ENCODE measurements around the gene AMPH. TPM values are rescaled to one million over a fixed set of nuclear protein-coding genes. Genes with fewer than 3 reads are reported as not detected.

AMPH gene
- total and polyA plus RNA-seq, 9 of the 15 experiments (the other 6 are each of a cell fraction or from before 2014, with no cell fraction given) = 0.03 to 0.35 TPM; not detected in 7

DNA sequence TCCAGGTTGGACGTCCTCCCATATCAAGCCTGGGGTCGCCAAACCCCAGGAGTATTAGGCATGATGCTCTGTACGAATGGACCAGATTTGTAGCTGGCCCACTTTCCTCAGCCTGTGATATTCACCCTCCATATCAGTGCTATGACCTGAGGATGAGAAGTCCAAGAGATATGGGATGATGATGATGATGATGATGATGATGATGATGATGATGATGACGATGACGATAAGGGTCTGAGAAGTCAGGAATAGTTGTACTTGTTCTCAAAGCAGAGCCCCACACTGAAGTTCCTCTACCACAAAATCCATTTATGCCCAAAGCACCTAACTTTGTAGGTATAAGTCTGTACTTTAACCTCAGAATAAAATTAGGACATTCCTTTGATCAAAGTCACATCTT, 50.7 kb downstream of the AMPH start:
- Histone ChIP-seq H3K9ac (ENCODE audit: insufficient read depth in 1 of 2, low read depth in 2 of 2, low read length in 2 of 2) (no peak overlapping the region), H3K27me3 (ENCODE audit: control insufficient read depth in 2 of 2, insufficient read depth in 2 of 2, low read length in 2 of 2) (no peaks in the 10 kb centered on the region; a peak in 2 of 5 replicates), H3K27ac (ENCODE audit: extremely low read depth, low read depth, low read length) (no peak overlapping the region), H3K4me2 (ENCODE audit: insufficient read depth, low read length) (no peak overlapping the region), H3K4me3 (no peak overlapping the region), H3K9me3 (replicated peaks; ENCODE audit: control insufficient read depth, insufficient read depth, low read depth, low read length) (no peaks in the 10 kb centered on the region), H3K36me3 (ENCODE audit: control insufficient read depth, insufficient read depth, low read length) (no peaks in the 10 kb centered on the region), H4K20me1 (replicated peaks; ENCODE audit: control insufficient read depth, insufficient read depth, low read length) (no peaks in the 10 kb centered on the region), H2AFZ (ENCODE audit: low read depth, low read length) (no peak overlapping the region), H3K9me1 (ENCODE audit: control insufficient read depth, insufficient read depth, low read length) (no peaks in the 10 kb centered on the region), H3K4me1 (replicated peaks in 1 of 2; ENCODE audit: control insufficient read depth in 2 of 2, insufficient read depth in 2 of 2, low read length in 2 of 2) (no peaks in the 10 kb centered on the region), H3K79me2 (ENCODE audit: control insufficient read depth, insufficient read depth, low read length) (no peaks in the 10 kb centered on the region)
- 1% methylated on average over 5 of the region's 5 CpGs for WGBS (ENCODE audit: insufficient coverage, low coverage, missing lambda C conversion rate)
- no TSS peak for BruUV-seq (replicated peaks)
- TF ChIP-seq RBM39 (optimal IDR thresholded peaks at IDR 0.05; ENCODE audit: low read depth, low read length) (no peak), CEBPZ (IDR thresholded peaks at IDR 0.05; ENCODE audit: borderline replicate concordance, low read depth, low read length) (no peak), C11orf30 (IDR thresholded peaks at IDR 0.05; ENCODE audit: low read depth) (no peak), HNRNPLL (IDR thresholded peaks at IDR 0.05; ENCODE audit: low read depth, low read length, poor library complexity, severe bottlenecking) (no peak), KDM4B (IDR thresholded peaks at IDR 0.05; ENCODE audit: borderline replicate concordance in 2 of 2, low read depth in 1 of 2) (no peak), ZNF830 (CRISPR knock-in tag; IDR thresholded peaks at IDR 0.05) (no peak), GATAD2B (IDR thresholded peaks at IDR 0.05; ENCODE audit: borderline replicate concordance) (no peak)
- TF ChIP-seq, protein P1, sequence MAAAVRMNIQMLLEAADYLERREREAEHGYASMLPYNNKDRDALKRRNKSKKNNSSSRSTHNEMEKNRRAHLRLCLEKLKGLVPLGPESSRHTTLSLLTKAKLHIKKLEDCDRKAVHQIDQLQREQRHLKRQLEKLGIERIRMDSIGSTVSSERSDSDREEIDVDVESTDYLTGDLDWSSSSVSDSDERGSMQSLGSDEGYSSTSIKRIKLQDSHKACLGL (CRISPR knock-in tag; IDR thresholded peaks at IDR 0.05; ENCODE audit: borderline replicate concordance, poor library complexity, severe bottlenecking) = no peak
- in situ Hi-C loops (cut with MboI) = no loop called here
- ATAC-seq = no peak
- ChIA-PET POLR2A (interaction anchor here (0.6 kb wide), 1 partner anchor 38 kb away, joined by 3 read pairs; no protein-coding TSS in a partner anchor), CTCF (ENCODE audit: low intra/inter-chr PET ratio) (no interaction called here)
- no peak for FAIRE-seq
- intact Hi-C loops (cut with micrococcal nuclease) = no loop called here
- no peak for DNase-seq (ENCODE audit: extremely low read depth in 1 of 4, low spot score in 3 of 4)

All from K562 (cell line).